ENCODE measurements around the gene MAP7D2.
"Not testable (repeated sequence)": the region's sequence is repeated elsewhere in the genome, so short reads cannot be mapped to it uniquely, and the experiment has no call there.

Gene MAP7D2

GRCh38 chrX:20162516-20162915 lies 45.8 kb upstream of the MAP7D2 start:
- H3K9me3 ChIP-seq (ENCODE audit: control insufficient read depth, insufficient read depth, low read depth, low read length); H3K27ac ChIP-seq (ENCODE audit: extremely low read depth, low read depth, low read length); CTCF ChIA-PET; H3K4me1 ChIP-seq (ENCODE audit: control insufficient read depth, insufficient read depth, low read length); POLR2A ChIA-PET; H3K4me3 ChIP-seq (ENCODE audit: low read depth, low read length): not testable (repeated sequence)
- H3K36me3 ChIP-seq (ENCODE audit: control insufficient read depth in 2 of 2, insufficient read depth in 1 of 2, low read length in 2 of 2) = peaks cover 9 to 49% of the 10 kb centered on the region in 2 experiments; a peak in 2 of 3 replicates
- peak; percentile 61; the same call in 1 of the 2 replicates for TF ChIP-seq ZNF121 (tag by site-specific recombination; IDR thresholded peaks at IDR 0.05)

DNA sequence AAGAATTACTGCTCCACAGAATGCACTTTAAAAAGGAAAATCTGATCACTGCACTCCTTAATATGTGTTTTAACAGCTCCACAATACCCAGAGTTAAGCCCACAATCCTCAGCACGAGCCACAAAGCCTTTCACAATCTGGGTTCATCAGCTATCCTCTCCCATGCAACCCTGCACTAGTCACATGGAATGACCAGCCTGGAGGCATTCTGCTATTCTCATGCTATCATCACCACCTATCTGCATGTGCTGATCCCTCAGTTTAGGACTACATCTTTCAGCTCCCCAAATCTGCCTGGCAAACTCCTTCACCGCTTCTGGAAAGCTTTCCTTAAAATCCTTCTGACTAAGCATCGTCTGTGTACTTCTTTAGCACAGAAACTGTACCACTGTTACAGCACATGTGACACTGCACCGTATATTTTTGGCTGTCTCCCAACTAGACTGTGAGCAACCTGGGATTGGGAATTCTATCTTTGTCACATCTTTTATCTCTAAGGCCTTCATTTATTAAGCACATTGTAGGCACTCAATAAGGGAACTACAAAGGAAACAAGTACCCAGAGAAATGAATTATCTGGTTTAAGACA lies 43.2 kb upstream of the MAP7D2 start:
- TF ChIP-seq, protein P1, sequence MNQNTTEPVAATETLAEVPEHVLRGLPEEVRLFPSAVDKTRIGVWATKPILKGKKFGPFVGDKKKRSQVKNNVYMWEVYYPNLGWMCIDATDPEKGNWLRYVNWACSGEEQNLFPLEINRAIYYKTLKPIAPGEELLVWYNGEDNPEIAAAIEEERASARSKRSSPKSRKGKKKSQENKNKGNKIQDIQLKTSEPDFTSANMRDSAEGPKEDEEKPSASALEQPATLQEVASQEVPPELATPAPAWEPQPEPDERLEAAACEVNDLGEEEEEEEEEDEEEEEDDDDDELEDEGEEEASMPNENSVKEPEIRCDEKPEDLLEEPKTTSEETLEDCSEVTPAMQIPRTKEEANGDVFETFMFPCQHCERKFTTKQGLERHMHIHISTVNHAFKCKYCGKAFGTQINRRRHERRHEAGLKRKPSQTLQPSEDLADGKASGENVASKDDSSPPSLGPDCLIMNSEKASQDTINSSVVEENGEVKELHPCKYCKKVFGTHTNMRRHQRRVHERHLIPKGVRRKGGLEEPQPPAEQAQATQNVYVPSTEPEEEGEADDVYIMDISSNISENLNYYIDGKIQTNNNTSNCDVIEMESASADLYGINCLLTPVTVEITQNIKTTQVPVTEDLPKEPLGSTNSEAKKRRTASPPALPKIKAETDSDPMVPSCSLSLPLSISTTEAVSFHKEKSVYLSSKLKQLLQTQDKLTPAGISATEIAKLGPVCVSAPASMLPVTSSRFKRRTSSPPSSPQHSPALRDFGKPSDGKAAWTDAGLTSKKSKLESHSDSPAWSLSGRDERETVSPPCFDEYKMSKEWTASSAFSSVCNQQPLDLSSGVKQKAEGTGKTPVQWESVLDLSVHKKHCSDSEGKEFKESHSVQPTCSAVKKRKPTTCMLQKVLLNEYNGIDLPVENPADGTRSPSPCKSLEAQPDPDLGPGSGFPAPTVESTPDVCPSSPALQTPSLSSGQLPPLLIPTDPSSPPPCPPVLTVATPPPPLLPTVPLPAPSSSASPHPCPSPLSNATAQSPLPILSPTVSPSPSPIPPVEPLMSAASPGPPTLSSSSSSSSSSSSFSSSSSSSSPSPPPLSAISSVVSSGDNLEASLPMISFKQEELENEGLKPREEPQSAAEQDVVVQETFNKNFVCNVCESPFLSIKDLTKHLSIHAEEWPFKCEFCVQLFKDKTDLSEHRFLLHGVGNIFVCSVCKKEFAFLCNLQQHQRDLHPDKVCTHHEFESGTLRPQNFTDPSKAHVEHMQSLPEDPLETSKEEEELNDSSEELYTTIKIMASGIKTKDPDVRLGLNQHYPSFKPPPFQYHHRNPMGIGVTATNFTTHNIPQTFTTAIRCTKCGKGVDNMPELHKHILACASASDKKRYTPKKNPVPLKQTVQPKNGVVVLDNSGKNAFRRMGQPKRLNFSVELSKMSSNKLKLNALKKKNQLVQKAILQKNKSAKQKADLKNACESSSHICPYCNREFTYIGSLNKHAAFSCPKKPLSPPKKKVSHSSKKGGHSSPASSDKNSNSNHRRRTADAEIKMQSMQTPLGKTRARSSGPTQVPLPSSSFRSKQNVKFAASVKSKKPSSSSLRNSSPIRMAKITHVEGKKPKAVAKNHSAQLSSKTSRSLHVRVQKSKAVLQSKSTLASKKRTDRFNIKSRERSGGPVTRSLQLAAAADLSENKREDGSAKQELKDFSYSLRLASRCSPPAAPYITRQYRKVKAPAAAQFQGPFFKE (tag by site-specific recombination; IDR thresholded peaks at IDR 0.05; ENCODE audit: borderline replicate concordance) = no peak
- TF ChIP-seq, protein P2, sequence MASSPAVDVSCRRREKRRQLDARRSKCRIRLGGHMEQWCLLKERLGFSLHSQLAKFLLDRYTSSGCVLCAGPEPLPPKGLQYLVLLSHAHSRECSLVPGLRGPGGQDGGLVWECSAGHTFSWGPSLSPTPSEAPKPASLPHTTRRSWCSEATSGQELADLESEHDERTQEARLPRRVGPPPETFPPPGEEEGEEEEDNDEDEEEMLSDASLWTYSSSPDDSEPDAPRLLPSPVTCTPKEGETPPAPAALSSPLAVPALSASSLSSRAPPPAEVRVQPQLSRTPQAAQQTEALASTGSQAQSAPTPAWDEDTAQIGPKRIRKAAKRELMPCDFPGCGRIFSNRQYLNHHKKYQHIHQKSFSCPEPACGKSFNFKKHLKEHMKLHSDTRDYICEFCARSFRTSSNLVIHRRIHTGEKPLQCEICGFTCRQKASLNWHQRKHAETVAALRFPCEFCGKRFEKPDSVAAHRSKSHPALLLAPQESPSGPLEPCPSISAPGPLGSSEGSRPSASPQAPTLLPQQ (tag by site-specific recombination; IDR thresholded peaks at IDR 0.05) = no peak
- TF ChIP-seq ZNF701 (tag by site-specific recombination; IDR thresholded peaks at IDR 0.05) = no peak
- TF ChIP-seq ZNF677 (tag by site-specific recombination; IDR thresholded peaks at IDR 0.05) = no peak
- TF ChIP-seq ZNF518A (tag by site-specific recombination; conservative IDR thresholded peaks at IDR 0.05; ENCODE audit: low read depth) = no peak
- Histone ChIP-seq H3K4me3 (ENCODE audit: low read depth, low read length) (no peak overlapping the region), H3K27ac (ENCODE audit: extremely low read depth, low read depth, low read length) (no peak overlapping the region), H3K36me3 (ENCODE audit: control insufficient read depth in 2 of 2, insufficient read depth in 1 of 2, low read length in 2 of 2) (peaks cover 23 to 57% of the 10 kb centered on the region in 2 experiments), H3K4me1 (ENCODE audit: control insufficient read depth, insufficient read depth, low read length) (no peaks in the 10 kb centered on the region), H3K9me3 (ENCODE audit: control insufficient read depth, insufficient read depth, low read depth, low read length) (no peaks in the 10 kb centered on the region)
- CTCF ChIA-PET = interaction anchor here (0.5 kb wide), 1 partner anchor 92 kb away, joined by 3 read pairs; no protein-coding TSS in a partner anchor
- POLR2A ChIA-PET = no interaction called here

GRCh38 chrX:20151689-20152088 lies 35.0 kb upstream of the MAP7D2 start:
- no peak overlapping the region for H3K4me3 ChIP-seq (ENCODE audit: low read depth, low read length)
- no peak overlapping the region for H3K27ac ChIP-seq (ENCODE audit: extremely low read depth, low read depth, low read length)
- ChIA-PET CTCF (no interaction called here), POLR2A (no interaction called here)
- no peaks in the 10 kb centered on the region for H3K4me1 ChIP-seq (ENCODE audit: control insufficient read depth, insufficient read depth, low read length)
- no peaks in the 10 kb centered on the region for H3K9me3 ChIP-seq (ENCODE audit: control insufficient read depth, insufficient read depth, low read depth, low read length)
- H3K36me3 ChIP-seq (ENCODE audit: control insufficient read depth in 2 of 2, insufficient read depth in 1 of 2, low read length in 2 of 2) = peaks cover 30 to 44% of the 10 kb centered on the region in 2 experiments; a peak in 2 of 3 replicates
- TF ChIP-seq ZNF302 (tag by site-specific recombination; IDR thresholded peaks at IDR 0.05; ENCODE audit: low read depth) (no peak), ZNF544 (tag by site-specific recombination; IDR thresholded peaks at IDR 0.05) (no peak), KLF17 (tag by site-specific recombination; IDR thresholded peaks at IDR 0.05) (no peak), KLF1 (tag by site-specific recombination; IDR thresholded peaks at IDR 0.05) (no peak), ZNF169 (tag by site-specific recombination; IDR thresholded peaks at IDR 0.05) (no peak), YY1 (tag by site-specific recombination; IDR thresholded peaks at IDR 0.05) (no peak), HOXA7 (CRISPR knock-in tag; IDR thresholded peaks at IDR 0.05; ENCODE audit: borderline replicate concordance) (no peak), ZNF112 (tag by site-specific recombination; IDR thresholded peaks at IDR 0.05) (no peak), EGR2 (tag by site-specific recombination; IDR thresholded peaks at IDR 0.05; ENCODE audit: low read depth) (no peak)
- TF ChIP-seq, protein P3, sequence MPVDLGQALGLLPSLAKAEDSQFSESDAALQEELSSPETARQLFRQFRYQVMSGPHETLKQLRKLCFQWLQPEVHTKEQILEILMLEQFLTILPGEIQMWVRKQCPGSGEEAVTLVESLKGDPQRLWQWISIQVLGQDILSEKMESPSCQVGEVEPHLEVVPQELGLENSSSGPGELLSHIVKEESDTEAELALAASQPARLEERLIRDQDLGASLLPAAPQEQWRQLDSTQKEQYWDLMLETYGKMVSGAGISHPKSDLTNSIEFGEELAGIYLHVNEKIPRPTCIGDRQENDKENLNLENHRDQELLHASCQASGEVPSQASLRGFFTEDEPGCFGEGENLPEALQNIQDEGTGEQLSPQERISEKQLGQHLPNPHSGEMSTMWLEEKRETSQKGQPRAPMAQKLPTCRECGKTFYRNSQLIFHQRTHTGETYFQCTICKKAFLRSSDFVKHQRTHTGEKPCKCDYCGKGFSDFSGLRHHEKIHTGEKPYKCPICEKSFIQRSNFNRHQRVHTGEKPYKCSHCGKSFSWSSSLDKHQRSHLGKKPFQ (tag by site-specific recombination; IDR thresholded peaks at IDR 0.05) = no peak
